Spinal cord (tissue), 10 donors: ENCODE data around the gene TAB2. TPM values are rescaled to one million over a fixed set of nuclear protein-coding genes. Genes with fewer than 3 reads are reported as not detected.

Experiments
- DNase-seq, 6 donors: peaks; one replicate each; pipeline versions ENCODE4 v3.0.0 to v3.0.0-alpha.2; 2013 to 2015; ENCODE audit warnings: low spot score in 6 of 6, low read depth in 4 of 6
- H3K27ac ChIP-seq: one replicate; pipeline ENCODE4 v1.5.1; 2013; ENCODE audit warnings: low read depth, low read length, control low read depth
- H3K27me3 ChIP-seq: one replicate; pipeline ENCODE4 v1.6.1; 2013; ENCODE audit warnings: low read length; ENCODE audit not compliant: control insufficient read depth, insufficient read depth
- H3K36me3 ChIP-seq: one replicate; pipeline ENCODE4 v1.6.1; 2013; ENCODE audit warnings: low read length; ENCODE audit not compliant: control insufficient read depth, insufficient read depth
- H3K4me1 ChIP-seq: one replicate; pipeline ENCODE4 v1.6.1; 2013; ENCODE audit warnings: low read length; ENCODE audit not compliant: control insufficient read depth, insufficient read depth
- H3K4me3 ChIP-seq: one replicate; pipeline ENCODE4 v1.5.1; 2013; ENCODE audit warnings: low read depth, low read length, control low read depth
- H3K9me3 ChIP-seq: one replicate; pipeline ENCODE4 v1.6.1; 2013; ENCODE audit warnings: low read length; ENCODE audit not compliant: control insufficient read depth, insufficient read depth
- WGBS: methylation state at CpG from one replicate; pipeline ENCODE4 v1.1.5; 2013; ENCODE audit warnings: missing lambda C conversion rate; ENCODE audit not compliant: insufficient coverage; 5-methylcytosine and 5-hydroxymethylcytosine counted together
- polyA plus RNA-seq, 2 donors: library from polyadenylated mRNA; unstranded; fragments of 120-200 nt; gene quantifications; one replicate each; pipeline ENCODE4 v1.2.1, GENCODE V29; 2013; ENCODE audit not compliant: insufficient read length in 2 of 2
- total RNA-seq, 2 donors: library from RNA; depleted of rRNA in 1 of 2; stranded (reverse); fragments of 120-200 nt in 1 of 2; fragments of >200 nt in 1 of 2; gene quantifications; one replicate each; pipeline versions ENCODE4 v1.2.3 to v1.2.4, GENCODE V29; 2013 to 2014
- donor health status: healthy.

TAB2 gene
- total and polyA plus RNA-seq, 4 donors = 57.6 to 69.7 (median 61.5) TPM

DNA sequence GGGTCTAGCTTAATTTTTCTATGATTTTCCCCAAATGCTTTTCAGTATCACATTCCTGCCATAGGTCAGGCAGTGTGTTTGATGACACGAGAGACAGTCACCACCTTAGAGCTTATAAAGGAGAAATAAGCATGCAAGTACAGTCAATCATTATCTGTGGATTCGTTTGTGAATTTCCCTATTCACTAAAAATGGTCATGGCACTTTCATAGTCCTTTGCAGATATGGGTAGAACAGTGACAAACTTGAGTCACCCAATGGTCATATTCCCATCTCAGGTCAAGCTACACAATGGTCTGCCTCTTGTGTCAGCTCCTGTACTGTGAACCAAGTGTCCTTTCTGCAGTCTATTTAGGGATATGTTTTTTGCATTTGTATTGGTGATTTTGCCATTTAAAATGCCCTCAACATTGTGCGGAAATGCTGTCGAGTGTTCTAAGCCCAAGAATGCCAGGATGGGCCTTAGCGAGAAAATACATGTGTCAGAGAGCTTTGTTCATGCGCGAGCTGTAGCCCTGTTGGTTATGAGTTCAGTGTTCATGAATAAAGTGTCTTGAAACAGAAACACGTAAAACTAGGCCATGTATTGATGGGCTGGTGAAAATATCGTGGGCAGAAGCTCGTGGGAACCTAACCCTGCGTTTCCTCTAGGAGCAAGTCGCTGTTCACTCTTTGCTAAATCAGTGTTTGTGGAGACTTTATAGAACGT lies 102.3 kb downstream of the TAB2 start:
- 98% methylated on average over 7 of the region's 13 CpGs for WGBS
- Histone ChIP-seq H3K9me3 (peaks cover 3% of the 10 kb centered on the region), H3K4me3 (no peak overlapping the region), H3K27me3 (no peaks in the 10 kb centered on the region), H3K36me3 (no peaks in the 10 kb centered on the region), H3K27ac (no peak overlapping the region), H3K4me1 (peaks cover 15% of the 10 kb centered on the region)
- DNase-seq = no peak

DNA sequence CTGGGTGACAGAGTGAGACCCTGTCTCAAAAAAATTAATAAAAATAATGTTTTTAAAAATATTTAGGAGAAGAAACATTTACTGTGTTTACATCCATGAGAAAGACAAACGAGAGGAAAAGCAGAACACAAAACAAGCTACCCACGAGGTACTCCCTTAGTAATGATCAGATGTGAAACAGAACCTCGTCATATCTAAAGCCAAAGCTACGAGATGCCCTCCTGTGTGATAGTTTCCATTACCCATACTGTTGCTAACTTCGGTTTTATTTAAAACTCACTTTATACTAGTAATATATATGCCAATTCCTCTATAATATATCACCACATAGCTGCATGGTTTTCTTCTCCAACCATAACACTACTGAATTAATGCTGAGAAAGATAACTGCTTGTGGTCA lies 103.6 kb downstream of the TAB2 start:
- peaks cover 3% of the 10 kb centered on the region for H3K9me3 ChIP-seq
- peaks cover 17% of the 10 kb centered on the region for H3K4me1 ChIP-seq
- H3K4me3 ChIP-seq = no peak overlapping the region
- H3K27me3 ChIP-seq = no peaks in the 10 kb centered on the region
- no peak for DNase-seq
- no peak overlapping the region for H3K27ac ChIP-seq
- H3K36me3 ChIP-seq = no peaks in the 10 kb centered on the region
- 90% methylated on average over 2 of the region's 5 CpGs for WGBS

DNA sequence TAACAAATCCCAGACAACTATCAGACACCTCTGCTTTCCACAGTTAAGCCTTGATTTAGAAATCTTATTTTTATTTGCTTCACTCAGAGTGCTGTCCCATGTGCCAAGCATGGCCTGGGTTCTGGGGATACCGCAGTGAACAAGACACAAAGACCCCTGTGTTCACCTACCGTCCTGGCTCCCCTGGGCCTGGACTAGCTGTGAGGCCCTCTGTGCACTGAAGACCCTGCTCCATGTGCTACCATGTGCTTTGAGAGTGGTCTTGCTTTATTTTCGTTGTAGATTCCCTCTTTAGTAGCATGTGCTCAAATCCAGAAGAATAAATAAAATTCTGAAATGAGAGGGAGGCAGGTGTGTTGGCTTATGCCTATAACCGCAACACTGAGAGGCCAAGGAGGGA lies 105.1 kb downstream of the TAB2 start:
- 72% methylated on average over 3 of the region's 4 CpGs for WGBS
- H3K4me1 ChIP-seq = peaks cover 17% of the 10 kb centered on the region
- H3K27ac ChIP-seq = no peak overlapping the region
- H3K4me3 ChIP-seq = no peak overlapping the region
- no peaks in the 10 kb centered on the region for H3K27me3 ChIP-seq
- no peaks in the 10 kb centered on the region for H3K9me3 ChIP-seq
- no peaks in the 10 kb centered on the region for H3K36me3 ChIP-seq
- DNase-seq = no peak

DNA sequence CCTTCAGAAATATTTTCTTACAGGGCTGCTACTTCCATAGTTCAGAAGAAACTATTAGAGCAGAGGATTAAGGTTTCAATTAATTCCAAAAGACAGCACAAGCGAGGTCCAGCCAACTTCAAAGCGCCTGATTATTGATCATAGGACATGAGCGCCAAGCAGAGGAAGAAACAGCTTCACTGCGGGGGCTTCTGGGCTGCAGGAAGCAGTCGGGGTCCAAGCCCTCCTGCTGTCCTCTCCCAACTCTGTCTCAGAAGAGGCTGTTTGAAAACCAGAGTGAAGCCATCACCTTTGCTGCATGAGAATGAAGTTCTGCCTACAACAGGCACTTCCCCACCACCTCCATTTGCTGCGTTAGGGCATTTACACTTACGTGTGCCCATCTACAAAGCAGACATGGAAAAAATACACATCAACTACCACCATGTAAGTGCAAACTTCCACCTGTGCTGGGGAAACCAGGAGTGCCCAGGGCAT lies 106.5 kb downstream of the TAB2 start:
- WGBS = 29% methylated on average over 7 of the region's 7 CpGs
- Histone ChIP-seq H3K9me3 (no peaks in the 10 kb centered on the region), H3K36me3 (no peaks in the 10 kb centered on the region), H3K27me3 (no peaks in the 10 kb centered on the region), H3K4me1 (peaks cover 21% of the 10 kb centered on the region), H3K4me3 (peak overlapping the region; percentile 9), H3K27ac (peak overlapping the region; percentile 26)
- peak in 1 of 6 donors; percentile 23 for DNase-seq

DNA sequence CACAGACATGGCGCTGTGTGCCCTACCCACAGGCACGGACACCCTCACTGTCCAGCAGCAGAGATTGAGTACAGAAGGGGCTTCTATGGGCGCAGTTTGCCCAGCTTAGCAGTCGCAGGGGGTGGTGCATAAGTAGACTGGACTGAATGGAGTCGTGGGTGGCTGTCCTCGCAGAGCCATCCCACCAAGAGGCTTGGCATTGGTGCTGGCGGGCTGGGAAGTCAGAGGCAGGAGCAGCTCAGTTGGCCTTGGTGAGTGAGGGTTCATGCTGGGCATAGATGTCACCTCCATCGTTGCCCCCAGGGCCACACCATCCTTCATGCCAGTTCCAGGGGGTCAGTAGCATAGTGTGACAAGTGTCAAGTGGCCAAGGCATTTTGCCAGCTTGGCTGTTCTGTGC lies 107.7 kb downstream of the TAB2 start:
- Histone ChIP-seq H3K4me1 (peaks cover 26% of the 10 kb centered on the region), H3K27ac (no peak overlapping the region), H3K4me3 (no peak overlapping the region), H3K27me3 (no peaks in the 10 kb centered on the region), H3K36me3 (no peaks in the 10 kb centered on the region), H3K9me3 (no peaks in the 10 kb centered on the region)
- DNase-seq = no peak
- 88% methylated on average over 6 of the region's 8 CpGs for WGBS

DNA sequence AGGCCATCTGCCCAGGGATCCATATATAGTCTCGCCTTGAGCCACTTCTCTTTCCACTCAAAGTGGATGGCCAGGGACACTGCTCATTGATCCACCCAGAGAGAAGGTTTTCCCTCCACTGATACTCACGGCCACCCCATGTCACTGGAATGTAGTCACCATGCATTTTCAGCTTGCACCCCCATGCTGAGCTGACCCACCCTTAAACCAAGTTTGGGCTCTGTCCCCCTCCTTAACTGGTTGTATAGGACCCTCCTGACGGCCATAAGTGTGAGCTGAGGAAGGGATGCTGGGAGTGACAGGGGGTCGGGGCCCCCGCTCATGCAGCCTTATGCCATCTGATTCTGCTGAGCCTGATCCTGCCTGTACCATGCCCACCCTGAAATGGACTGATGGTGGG lies 108.2 kb downstream of the TAB2 start:
- H3K36me3 ChIP-seq = no peaks in the 10 kb centered on the region
- 96% methylated on average over 4 of the region's 5 CpGs for WGBS
- no peak overlapping the region for H3K27ac ChIP-seq
- H3K4me3 ChIP-seq = no peak overlapping the region
- no peak for DNase-seq
- peaks cover 26% of the 10 kb centered on the region for H3K4me1 ChIP-seq
- H3K27me3 ChIP-seq = no peaks in the 10 kb centered on the region
- no peaks in the 10 kb centered on the region for H3K9me3 ChIP-seq

DNA sequence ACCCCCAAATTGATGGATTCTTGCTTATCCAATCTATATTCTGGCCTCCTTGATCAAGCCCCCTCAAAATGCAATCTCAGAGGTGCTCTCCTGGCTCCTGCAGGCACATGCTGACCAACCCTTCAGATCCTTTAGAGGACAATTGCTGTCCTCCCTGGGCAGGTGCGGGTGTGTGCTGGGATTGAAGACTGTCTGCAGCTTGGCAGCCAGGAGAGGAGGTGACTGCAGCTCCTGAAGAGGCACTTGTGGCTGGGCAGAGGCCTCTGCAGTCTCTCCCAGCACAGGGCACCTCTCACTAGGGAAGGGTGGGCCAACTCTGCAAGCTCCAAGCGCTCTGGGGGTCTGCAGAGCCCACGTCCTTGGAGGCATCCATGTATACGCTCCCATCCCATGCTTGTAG lies 111.1 kb downstream of the TAB2 start:
- no peaks in the 10 kb centered on the region for H3K9me3 ChIP-seq
- H3K27ac ChIP-seq = no peak overlapping the region
- H3K4me3 ChIP-seq = no peak overlapping the region
- no peaks in the 10 kb centered on the region for H3K27me3 ChIP-seq
- DNase-seq = no peak
- peaks cover 27% of the 10 kb centered on the region for H3K4me1 ChIP-seq
- H3K36me3 ChIP-seq = no peaks in the 10 kb centered on the region
- 92% methylated on average over 4 of the region's 4 CpGs for WGBS

DNA sequence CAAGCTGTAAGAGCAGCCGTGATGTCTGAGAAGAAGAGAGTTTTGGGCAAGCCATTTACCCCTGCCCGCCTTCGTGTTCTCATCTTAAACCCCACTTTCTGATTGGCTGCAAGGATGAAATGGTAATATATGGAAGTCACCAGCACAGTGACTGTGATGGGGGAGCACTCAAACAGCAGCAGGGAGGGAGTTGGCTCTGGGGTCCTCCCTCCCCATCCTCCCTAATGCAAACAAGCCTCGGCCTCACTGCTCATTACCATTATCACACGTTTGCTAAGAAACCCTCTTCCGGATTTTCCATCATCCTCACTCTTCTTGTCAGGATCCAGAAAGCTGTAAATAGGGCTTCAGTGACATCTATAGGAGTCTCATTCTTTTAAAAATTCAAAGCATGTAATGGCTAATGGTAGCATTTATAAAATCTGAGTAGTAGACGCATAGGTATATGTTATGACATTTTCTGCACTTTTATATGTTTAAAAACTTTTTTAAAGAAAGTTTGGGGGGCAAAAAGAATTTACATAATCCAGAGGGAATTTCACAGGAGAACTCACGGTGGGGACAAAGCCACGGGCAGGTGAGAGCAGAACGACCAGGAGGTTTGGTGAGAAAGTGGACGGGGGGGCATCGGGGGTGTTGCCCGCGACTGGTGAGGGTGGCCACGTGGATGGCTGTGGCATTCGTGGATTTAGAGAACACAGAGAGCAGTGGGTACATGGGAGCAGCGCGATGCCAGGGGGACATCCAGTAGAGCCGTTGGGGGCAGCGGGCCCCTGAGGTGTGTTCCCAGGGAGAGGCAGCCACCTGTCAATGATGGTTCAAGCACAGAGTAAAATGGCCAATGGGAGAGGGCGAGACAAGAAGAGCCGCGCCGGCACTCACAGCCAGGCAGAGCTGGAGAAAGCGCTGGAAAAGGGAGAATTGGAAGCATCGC lies 112.2 kb downstream of the TAB2 start:
- no peak for DNase-seq
- Histone ChIP-seq H3K4me3 (no peak overlapping the region), H3K36me3 (no peaks in the 10 kb centered on the region), H3K27me3 (no peaks in the 10 kb centered on the region), H3K27ac (no peak overlapping the region), H3K9me3 (no peaks in the 10 kb centered on the region), H3K4me1 (peaks cover 18% of the 10 kb centered on the region)
- 92% methylated on average over 18 of the region's 26 CpGs for WGBS

DNA sequence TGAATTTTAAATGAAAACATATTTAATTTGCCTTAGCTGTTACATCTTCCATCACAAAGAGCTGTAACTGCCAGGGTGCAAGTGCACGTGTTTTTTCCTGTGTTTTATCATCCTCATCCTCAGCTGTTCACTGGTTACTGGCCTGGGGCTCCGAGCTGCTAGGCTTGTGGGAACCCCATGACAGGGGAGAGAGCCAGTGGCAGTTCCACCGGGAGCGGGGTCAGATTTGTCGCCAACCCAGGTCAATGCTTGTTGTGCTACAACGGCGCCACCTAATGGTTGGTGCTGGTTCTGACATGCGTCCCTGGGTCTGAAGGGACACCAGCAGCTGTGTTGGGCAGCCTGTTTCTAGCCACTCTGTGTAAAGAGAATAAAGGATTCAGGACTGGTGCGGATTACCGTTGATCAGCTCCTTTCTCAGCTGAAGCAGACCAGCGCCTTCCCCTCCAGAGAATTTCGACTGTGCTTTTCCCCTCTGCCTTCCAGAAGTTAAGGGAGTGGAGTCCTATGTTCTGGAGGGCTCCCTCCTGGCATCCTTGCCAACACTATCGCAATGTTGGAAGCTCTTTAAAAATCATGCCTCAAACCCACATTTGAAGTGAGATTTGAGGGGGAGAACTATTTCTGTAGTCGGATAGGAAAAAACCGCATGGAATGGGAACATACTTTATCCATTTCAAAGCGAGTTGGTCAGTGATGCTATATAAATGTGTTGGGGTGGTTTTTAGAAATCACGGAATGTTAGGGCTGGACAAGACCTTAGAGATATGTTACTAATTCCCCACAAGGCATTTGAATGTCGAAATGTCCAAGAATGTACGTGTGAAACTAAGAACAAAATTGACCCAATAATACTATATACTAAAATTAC lies 114.6 kb downstream of the TAB2 start:
- 8% methylated on average over 8 of the region's 19 CpGs for WGBS
- Histone ChIP-seq H3K4me3 (no peak overlapping the region), H3K9me3 (no peaks in the 10 kb centered on the region), H3K27me3 (no peaks in the 10 kb centered on the region), H3K27ac (no peak overlapping the region), H3K4me1 (peaks cover 14% of the 10 kb centered on the region), H3K36me3 (no peaks in the 10 kb centered on the region)
- DNase-seq = peak; percentile 67 to 94 (median 80)
